HG02870 (cell line): ENCODE results near the gene ZBTB7C.
"Not testable (repeated sequence)": the region's sequence is repeated elsewhere in the genome, so short reads cannot be mapped to it uniquely, and the experiment has no call there.

ENCODE experiments used
- ATAC-seq: cut with Tn5 transposase; IDR thresholded peaks from one replicate; pipeline ENCODE4 v1.9.1; 2021; ENCODE audit warnings: mild to moderate bottlenecking, moderate library complexity; ENCODE audit not compliant: unreplicated experiment

ZBTB7C gene

GRCh38 chr18:48408727-48409590 lies at the start of gene ZBTB7C:
TSS of gene ZBTB7C (minus strand) at chr18:48409383.
- no peak for ATAC-seq

DNA sequence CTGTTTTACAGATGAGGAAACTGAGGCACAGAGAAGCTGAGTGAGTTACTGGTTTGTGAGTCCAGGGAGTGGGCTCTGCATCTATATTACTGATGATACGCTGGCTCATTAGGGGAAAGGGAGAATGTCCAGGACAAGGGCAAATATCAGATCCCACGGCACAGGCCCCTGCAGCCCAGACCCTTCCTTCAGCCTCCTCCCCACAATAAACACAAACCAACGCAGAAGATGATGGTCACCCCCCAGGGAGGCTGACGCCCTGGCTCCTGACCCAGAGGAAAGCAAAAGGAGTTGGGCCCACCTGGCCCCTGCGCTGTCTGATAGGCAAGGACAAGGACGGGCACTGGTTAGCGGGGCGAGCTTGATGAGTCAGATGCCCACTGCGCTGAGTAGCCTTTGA lies 47.7 kb upstream of the ZBTB7C start:
- ATAC-seq: no peak

GRCh38 chr18:48455555-48456478 lies 46.6 kb upstream of the ZBTB7C start:
- ATAC-seq: no peak

- no peak for ATAC-seq
Observed at GRCh38 chr18:48454261-48454757, 45.1 kb upstream of the ZBTB7C start.

DNA sequence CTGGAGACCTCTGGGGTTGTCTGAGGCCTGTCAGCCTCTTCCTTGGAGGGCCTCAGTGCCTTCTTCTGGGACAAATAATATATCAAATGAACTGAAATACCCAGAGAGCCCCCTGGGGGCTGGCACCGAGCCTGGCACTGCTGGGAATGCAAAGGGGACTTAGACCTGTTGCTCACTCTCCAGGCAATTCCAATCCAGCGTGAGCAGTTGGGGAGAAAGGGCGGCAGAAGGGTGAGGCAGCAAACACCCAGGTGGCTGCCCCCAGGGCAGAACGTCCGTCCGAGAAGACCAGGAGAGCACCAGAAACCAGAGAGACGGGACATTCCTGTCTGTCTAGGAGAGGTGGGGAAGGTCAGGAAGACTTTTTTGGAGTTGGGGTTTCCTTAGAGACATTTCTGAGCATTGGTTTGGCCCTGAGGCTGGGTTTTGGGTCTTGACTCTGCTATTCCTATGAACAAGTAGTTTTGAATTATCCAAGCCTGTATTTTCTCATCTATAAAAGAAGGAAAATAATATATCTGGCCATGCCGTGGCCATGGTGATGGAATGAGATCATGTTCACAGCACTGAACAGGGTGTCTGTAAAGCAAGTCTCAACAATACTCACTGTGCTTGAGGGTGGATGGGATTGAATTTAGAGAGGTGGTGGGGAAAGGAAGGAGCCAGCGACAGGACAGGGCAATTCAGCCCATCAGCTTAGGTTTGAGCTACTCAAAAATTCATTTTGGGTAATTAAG lies 44.3 kb upstream of the ZBTB7C start:
- no peak for ATAC-seq

- ATAC-seq: no peak
Observed at GRCh38 chr18:48452861-48453323, 43.7 kb upstream of the ZBTB7C start.

- ATAC-seq: no peak
Observed at GRCh38 chr18:48450685-48451084, 41.5 kb upstream of the ZBTB7C start.

GRCh38 chr18:48446582-48447225 lies 37.5 kb upstream of the ZBTB7C start:
- peak; percentile 69 for ATAC-seq

DNA sequence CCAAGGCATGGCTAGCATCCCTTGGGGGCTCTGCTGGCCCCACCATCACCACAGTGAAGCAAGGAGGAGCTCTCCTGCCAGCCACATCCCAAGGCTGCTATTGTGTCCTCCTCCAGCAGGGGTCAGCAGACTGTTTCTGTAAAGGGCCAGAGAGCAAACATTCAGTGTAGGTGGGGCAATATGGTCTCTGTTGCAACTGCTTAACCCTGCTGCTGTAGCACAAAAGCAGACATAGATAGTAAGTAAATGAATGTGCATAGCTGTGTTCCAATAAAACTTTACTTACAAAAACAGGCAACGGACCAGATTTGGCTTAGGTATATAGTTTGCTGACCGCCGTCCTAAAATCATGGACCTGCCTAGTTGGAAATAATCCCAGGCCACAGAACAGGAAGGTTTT lies 36.4 kb upstream of the ZBTB7C start:
- ATAC-seq: peak; percentile 76

GRCh38 chr18:48442761-48443160 lies 33.6 kb upstream of the ZBTB7C start:
- no peak for ATAC-seq

GRCh38 chr18:48441405-48441881 lies 32.3 kb upstream of the ZBTB7C start:
- ATAC-seq: no peak

- ATAC-seq: no peak
Observed at GRCh38 chr18:48440924-48441323, 31.7 kb upstream of the ZBTB7C start.

DNA sequence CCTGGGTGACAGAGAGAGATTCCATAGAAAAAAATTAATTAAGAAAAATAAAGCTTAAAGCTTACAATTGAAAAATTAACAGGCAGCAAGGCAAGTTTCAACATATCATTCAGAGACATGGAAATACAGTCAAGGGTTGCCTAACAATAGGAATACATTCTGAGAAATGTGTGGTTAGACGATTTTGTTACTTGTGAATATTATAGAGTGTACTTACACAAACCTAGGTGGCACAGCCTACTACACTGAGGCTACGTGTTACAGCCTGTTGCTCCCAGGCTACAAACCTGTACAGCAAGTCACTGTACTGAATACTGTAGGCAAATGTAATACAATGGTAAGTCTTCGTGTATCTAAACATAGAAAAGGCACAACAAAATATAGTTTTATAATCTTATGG lies 27.7 kb upstream of the ZBTB7C start:
- ATAC-seq: no peak

DNA sequence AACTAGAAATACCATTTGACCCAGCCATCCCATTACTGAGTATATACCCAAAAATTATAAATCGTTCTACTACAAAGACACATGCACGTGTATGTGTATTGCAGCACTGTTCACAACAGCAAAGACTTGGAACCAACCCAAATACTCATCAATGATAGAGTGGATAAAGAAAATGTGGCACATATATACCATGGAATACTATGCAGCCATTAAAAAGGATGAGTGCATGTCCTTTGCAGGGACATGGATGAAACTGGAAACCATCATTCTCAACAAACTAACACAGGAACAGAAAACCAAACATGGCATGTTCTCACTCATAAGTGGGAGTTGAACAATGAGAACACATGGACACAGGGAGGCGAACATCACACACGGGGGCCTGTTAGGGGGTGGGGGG lies 25.2 kb upstream of the ZBTB7C start:
- ATAC-seq: not testable (repeated sequence)

DNA sequence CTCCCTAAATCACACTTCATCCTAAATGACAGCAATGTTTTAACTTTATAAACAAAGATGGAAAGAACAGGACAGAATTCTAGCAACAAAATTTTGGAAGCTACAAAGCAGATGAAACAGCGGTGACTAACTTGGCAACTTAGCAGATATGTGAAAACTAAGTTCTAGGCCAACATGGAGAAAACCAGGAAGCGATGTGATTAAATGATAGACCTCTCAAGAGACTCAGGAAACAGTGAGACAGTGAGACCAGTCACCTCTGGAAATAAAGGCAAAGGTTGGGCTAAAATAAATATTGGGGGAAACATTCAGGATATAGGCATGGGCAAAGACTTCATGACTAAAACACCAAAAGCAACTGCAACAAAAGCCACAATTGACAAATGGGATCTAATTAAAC lies 24.4 kb upstream of the ZBTB7C start:
- no peak for ATAC-seq

GRCh38 chr18:48430150-48430549 lies 21.0 kb upstream of the ZBTB7C start:
- ATAC-seq: no peak

DNA sequence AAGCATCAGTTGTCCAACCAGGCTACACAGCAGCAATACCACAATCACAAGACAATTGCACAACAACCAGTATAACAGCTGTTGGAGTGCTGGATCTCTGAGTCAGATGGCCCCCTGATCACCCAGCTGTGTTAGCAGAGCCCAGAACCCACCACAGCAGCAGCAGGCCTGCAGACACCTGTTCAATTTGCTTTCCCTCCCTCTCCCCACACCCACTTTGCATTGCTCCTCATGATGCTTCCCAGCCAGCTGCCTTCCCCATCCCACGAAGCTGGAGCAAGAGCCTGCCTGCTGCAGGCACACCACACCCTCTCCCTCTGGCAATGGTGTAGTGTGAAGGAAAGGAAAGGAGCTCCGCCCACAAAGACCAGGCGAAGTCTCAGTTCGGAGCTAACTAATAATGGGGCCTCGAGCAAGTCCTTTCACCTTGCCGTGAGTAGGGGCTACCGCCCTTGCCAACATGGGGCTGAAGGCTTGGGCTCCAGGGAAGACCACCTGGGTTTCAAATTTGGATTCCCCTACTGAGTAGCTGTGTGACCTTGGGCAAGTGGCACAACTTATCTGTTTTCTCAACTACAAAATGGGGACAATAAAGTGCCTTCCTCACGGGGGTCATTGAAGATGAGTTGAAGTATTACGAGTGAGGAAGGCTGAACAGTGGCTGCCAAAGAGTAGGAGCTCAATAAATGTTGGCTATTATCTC lies 19.4 kb upstream of the ZBTB7C start:
- ATAC-seq: no peak

- no peak for ATAC-seq
Observed at GRCh38 chr18:48422947-48423378, 13.8 kb upstream of the ZBTB7C start.

DNA sequence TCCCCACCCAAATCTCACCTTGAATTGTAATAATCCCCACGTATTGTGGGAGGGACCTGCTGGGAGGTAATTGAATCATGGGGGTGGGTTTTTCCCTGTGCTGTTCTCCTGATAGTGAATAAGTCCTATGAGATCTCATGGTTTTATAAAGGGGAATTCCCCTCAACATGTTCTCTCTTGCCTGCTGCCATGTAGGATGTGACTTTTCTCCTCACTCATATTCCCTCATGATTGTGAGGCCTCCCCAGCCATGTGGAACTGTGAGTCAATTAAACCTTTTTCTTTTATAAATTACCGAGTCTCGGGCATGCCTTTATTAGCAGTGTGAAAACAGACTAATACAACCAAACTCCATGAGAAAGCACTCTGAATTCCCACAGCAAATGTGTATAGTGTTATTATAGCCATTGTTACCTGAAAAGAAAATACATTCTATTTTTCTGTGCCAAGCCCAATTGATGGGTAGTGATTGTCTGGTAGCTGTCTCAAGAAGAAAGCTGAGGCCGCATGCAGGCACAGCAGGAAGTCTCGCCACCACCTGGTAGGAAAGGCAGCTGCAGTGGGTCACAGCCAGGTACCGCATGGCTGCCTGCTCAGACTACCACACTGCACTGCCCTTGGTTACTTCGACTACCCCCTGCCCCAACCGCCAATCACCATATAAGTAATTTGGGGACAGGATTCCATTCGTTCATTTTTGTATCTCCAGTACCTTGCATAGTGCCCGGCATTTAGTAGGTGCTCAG lies 10.3 kb upstream of the ZBTB7C start:
- no peak for ATAC-seq
